NT2/D1 (cell line): ENCODE results near the gene TTC34.

Experiments
- DNase-seq: peaks from one replicate; pipeline ENCODE4 v3.0.0-alpha.2; 2011; ENCODE audit warnings: low read depth, low spot score
- H3K27me3 ChIP-seq: 2 replicates; pipeline ENCODE4 v1.6.0; 2011; ENCODE audit warnings: mild to moderate bottlenecking; ENCODE audit not compliant: insufficient read length, insufficient read depth
- H3K36me3 ChIP-seq: 2 replicates; pipeline ENCODE4 v1.6.1; 2011; ENCODE audit warnings: mild to moderate bottlenecking, low read length, mixed read lengths; ENCODE audit not compliant: insufficient read depth, insufficient read length
- H3K4me1 ChIP-seq: 2 replicates; pipeline ENCODE4 v1.5.1; 2011; ENCODE audit not compliant: insufficient read depth, insufficient read length
- H3K4me3 ChIP-seq: 2 replicates; pipeline ENCODE4 v1.5.1; 2011; ENCODE audit warnings: low read depth; ENCODE audit not compliant: insufficient read length
- H3K9ac ChIP-seq: 2 replicates; pipeline ENCODE4 v1.6.0; 2011; ENCODE audit warnings: low read depth; ENCODE audit not compliant: insufficient read length
- H3K9me3 ChIP-seq: 2 replicates; pipeline ENCODE4 v1.5.1; 2011; ENCODE audit warnings: mild to moderate bottlenecking, low read length; ENCODE audit not compliant: insufficient read depth
- SUZ12 ChIP-seq: IDR thresholded peaks from 2 replicates; pipeline ENCODE4 v1.6.1; 2011; ENCODE audit not compliant: insufficient read length, insufficient read depth; ENCODE audit errors: extremely low read depth
- YY1 ChIP-seq: IDR thresholded peaks from 2 replicates; pipeline ENCODE4 v1.6.1; 2011; ENCODE audit not compliant: insufficient read length, insufficient read depth
- ZNF274 ChIP-seq: IDR thresholded peaks from 2 replicates; pipeline ENCODE4 v1.6.1; 2011; ENCODE audit warnings: mild to moderate bottlenecking, low read depth, low read length

The TTC34 gene

GRCh38 chr1:2805801-2806430, 4.4 kb upstream of the TTC34 start:
- Histone ChIP-seq H3K9me3 (no peaks in the 10 kb centered on the region), H3K9ac (no peak overlapping the region), H3K4me1 (peaks cover 11% of the 10 kb centered on the region), H3K27me3 (no peaks in the 10 kb centered on the region), H3K36me3 (no peaks in the 10 kb centered on the region), H3K4me3 (no peak overlapping the region)
- DNase-seq = no peak
- TF ChIP-seq ZNF274 (no peak), YY1 (no peak), SUZ12 (no peak)

GRCh38 chr1:2804628-2805351, 3.3 kb upstream of the TTC34 start:
- TF ChIP-seq YY1 = no peak
- no peak for TF ChIP-seq SUZ12
- Histone ChIP-seq H3K9me3 (no peaks in the 10 kb centered on the region), H3K27me3 (no peaks in the 10 kb centered on the region), H3K9ac (no peak overlapping the region), H3K4me1 (peaks cover 11% of the 10 kb centered on the region), H3K36me3 (no peaks in the 10 kb centered on the region), H3K4me3 (no peak overlapping the region)
- DNase-seq = no peak

- TF ChIP-seq SUZ12 (no peak), YY1 (no peak)
- Histone ChIP-seq H3K4me1 (peaks cover 11% of the 10 kb centered on the region), H3K36me3 (no peaks in the 10 kb centered on the region), H3K9me3 (no peaks in the 10 kb centered on the region), H3K27me3 (no peaks in the 10 kb centered on the region), H3K4me3 (no peak overlapping the region), H3K9ac (no peak overlapping the region)
- DNase-seq = no peak
Measured at GRCh38 chr1:2803931-2804627, 2.6 kb upstream of the TTC34 start.

- no peaks in the 10 kb centered on the region for H3K27me3 ChIP-seq
- no peak for TF ChIP-seq SUZ12
- no peak for TF ChIP-seq YY1
- no peak for TF ChIP-seq ZNF274
Measured at GRCh38 chr1:2803086-2803930, 1.8 kb upstream of the TTC34 start.

GRCh38 chr1:2802421-2802961, 998 bp upstream of the TTC34 start:
- DNase-seq = no peak
- TF ChIP-seq ZNF274 = no peak
- no peak for TF ChIP-seq YY1
- no peak for TF ChIP-seq SUZ12
- peaks cover 11% of the 10 kb centered on the region for H3K4me1 ChIP-seq
- no peaks in the 10 kb centered on the region for H3K36me3 ChIP-seq
- H3K27me3 ChIP-seq = no peaks in the 10 kb centered on the region
- no peaks in the 10 kb centered on the region for H3K9me3 ChIP-seq
- H3K4me3 ChIP-seq = no peak overlapping the region
- no peak overlapping the region for H3K9ac ChIP-seq

More at GRCh38 chr1:2803086-2803930, 1.8 kb upstream of the TTC34 start:
- no peak overlapping the region for H3K9ac ChIP-seq
- H3K36me3 ChIP-seq = no peaks in the 10 kb centered on the region
- peaks cover 11% of the 10 kb centered on the region for H3K4me1 ChIP-seq
- H3K4me3 ChIP-seq = no peak overlapping the region
- no peak for DNase-seq
- H3K9me3 ChIP-seq = no peaks in the 10 kb centered on the region

DNA sequence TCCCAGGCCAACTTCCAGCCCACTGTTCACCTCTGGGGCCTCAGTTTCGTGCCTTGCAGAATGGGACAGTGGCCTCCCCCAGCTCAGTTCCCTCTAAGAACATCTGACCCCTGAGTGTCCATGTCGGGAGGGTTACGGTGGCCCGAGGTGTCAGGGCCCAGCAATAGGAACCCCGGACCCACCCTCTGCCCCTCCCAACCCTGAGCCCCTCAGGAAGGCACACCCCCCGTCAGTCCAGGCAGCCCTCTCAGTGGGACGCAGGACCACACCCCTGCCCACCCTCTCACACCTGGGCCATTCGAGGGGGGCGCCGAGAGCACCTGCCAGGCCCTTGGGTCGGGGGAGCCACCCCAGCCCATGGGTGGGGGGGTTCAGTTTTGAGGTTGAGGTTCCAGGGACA, 447 bp downstream of the TTC34 start:
- Histone ChIP-seq H3K9me3 (no peaks in the 10 kb centered on the region), H3K4me3 (no peak overlapping the region), H3K36me3 (no peaks in the 10 kb centered on the region), H3K9ac (peak overlapping the region; percentile 32), H3K4me1 (peaks cover 14% of the 10 kb centered on the region), H3K27me3 (no peaks in the 10 kb centered on the region)
- no peak for DNase-seq
- no peak for TF ChIP-seq ZNF274
- no peak for TF ChIP-seq SUZ12
- TF ChIP-seq YY1 = no peak
